Lung (tissue), 12 donors: ENCODE measurements around the gene MAP3K4. TPM values are rescaled to one million over a fixed set of nuclear protein-coding genes. Genes with fewer than 3 reads are reported as not detected.

Experiments used
- ATAC-seq: fragments of 200-7000 bp; cut with Tn5 transposase; one replicate; pipeline ENCODE4 v1.9.1; 2020; ENCODE audit warnings: moderate number of reproducible peaks; ENCODE audit not compliant: insufficient read depth, low FRiP score
- DNase-seq, 3 donors: peaks; one replicate each; pipeline ENCODE4 v3.0.0-alpha.2; 2013 to 2017
- H3K27ac ChIP-seq, 2 donors: one replicate each; pipeline ENCODE4 v1.5.1; 2013; ENCODE audit warnings: mild to moderate bottlenecking in 2 of 2, moderate library complexity in 2 of 2, control low read depth in 1 of 2, inconsistent platforms in 1 of 2, low read depth in 1 of 2, low read length in 1 of 2
- H3K27me3 ChIP-seq, 3 donors: one replicate each; pipeline ENCODE4 v1.5.1; 2013; ENCODE audit warnings: low read length in 2 of 3; ENCODE audit not compliant: control insufficient read depth in 3 of 3, insufficient read depth in 3 of 3
- H3K36me3 ChIP-seq, 4 donors: one replicate each; pipeline ENCODE4 v1.5.1; 2013; ENCODE audit warnings: low read length in 4 of 4, mild to moderate bottlenecking in 1 of 4, moderate library complexity in 1 of 4; ENCODE audit not compliant: control insufficient read depth in 4 of 4, insufficient read depth in 4 of 4
- H3K4me1 ChIP-seq, 5 donors: one replicate each; pipeline ENCODE4 v1.5.1; 2013; ENCODE audit warnings: low read length in 5 of 5, mild to moderate bottlenecking in 2 of 5, moderate library complexity in 1 of 5; ENCODE audit not compliant: control insufficient read depth in 5 of 5, insufficient read depth in 5 of 5
- H3K4me3 ChIP-seq: one replicate; pipeline ENCODE4 v1.5.1; 2013; ENCODE audit warnings: mild to moderate bottlenecking, control low read depth, moderate library complexity
- H3K9ac ChIP-seq, 2 donors: one replicate each; pipeline ENCODE4 v1.5.1; 2013; ENCODE audit warnings: low read length in 2 of 2, control low read depth in 1 of 2; ENCODE audit not compliant: insufficient read depth in 1 of 2
- H3K9me3 ChIP-seq, 4 donors: one replicate each; pipeline ENCODE4 v1.5.1; 2013; ENCODE audit warnings: low read length in 3 of 4, mild to moderate bottlenecking in 1 of 4, moderate library complexity in 1 of 4; ENCODE audit not compliant: control insufficient read depth in 4 of 4, insufficient read depth in 3 of 4
- WGBS, 2 donors: extraction: QIAGEN DNeasy Blood & Tissue Kit; methylation state at CpG; one replicate each; pipeline ENCODE4 v1.1.7; 2013; 5-methylcytosine and 5-hydroxymethylcytosine counted together
- polyA plus RNA-seq, 2 donors: library from polyadenylated mRNA; stranded (reverse); fragments of 200-250 nt; gene quantifications; one replicate each; pipeline ENCODE4 v1.2.1, GENCODE V29; 2013
- total RNA-seq, 2 donors: library from RNA; depleted of rRNA in 1 of 2; stranded (reverse); fragments of >200 nt in 1 of 2; gene quantifications; one replicate each; pipeline ENCODE4 v1.2.1, GENCODE V29; 2014 to 2021
- TF ChIP-seq, protein P1 (sequence below): IDR thresholded peaks from 2 replicates; pipeline ENCODE4 v1.5.1; 2012; ENCODE audit warnings: mild to moderate bottlenecking; ENCODE audit errors: control extremely low read depth, extremely low read depth
- donor health status: control.
- donor health status: control.
- donor health status: Bipolar disorder and iron deficiency.
- donor health status: healthy.
- donor health status: DM: yes; HTN: yes; CAD: no.

Gene MAP3K4
- total and polyA plus RNA-seq, 4 donors = 8.6 to 56.8 (median 29.9) TPM

DNA sequence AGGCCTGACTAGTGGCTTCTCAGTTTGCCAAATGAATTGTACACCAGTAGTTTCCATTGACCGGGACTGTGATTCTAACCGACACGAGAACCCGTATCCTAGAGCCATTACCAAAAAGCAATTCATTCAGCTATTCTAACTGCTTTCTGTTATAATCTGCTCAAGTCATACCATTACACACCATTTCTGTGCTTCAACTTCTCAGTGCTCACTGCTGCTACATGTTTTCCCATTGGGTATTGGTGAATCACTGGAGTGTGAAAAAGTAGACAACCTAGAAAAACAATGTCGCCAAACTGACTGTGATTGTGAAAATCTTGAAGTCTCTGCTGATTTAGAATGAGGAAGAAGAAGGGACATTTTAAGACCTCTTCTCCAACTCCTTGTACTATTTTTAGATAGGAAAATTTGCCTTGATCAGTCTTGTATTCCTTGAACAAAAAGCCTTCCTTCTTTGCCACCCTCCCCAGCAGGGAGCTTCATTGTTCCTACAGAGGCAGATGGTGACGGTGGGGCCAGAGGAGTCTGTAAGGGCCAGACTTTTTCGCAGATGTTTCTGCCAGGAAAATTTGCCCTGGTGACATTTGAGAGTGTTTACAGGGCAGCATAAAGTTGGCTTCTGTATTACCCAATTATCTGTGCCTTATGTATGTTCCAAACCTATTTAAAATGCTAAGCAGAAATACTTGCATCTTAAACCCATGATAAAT is 31.7 kb upstream of the MAP3K4 start:
- Histone ChIP-seq H3K27ac (no peak overlapping the region), H3K36me3 (no peaks in the 10 kb centered on the region), H3K27me3 (no peaks in the 10 kb centered on the region), H3K4me3 (no peak overlapping the region), H3K9me3 (no peaks in the 10 kb centered on the region), H3K9ac (no peak overlapping the region), H3K4me1 (peaks cover 0 to 13% (median 5%) of the 10 kb centered on the region in 5 donors)
- DNase-seq (peak in 2 of 3 donors; percentile 40 to 58), ATAC-seq (no peak)
- TF ChIP-seq, protein P1, sequence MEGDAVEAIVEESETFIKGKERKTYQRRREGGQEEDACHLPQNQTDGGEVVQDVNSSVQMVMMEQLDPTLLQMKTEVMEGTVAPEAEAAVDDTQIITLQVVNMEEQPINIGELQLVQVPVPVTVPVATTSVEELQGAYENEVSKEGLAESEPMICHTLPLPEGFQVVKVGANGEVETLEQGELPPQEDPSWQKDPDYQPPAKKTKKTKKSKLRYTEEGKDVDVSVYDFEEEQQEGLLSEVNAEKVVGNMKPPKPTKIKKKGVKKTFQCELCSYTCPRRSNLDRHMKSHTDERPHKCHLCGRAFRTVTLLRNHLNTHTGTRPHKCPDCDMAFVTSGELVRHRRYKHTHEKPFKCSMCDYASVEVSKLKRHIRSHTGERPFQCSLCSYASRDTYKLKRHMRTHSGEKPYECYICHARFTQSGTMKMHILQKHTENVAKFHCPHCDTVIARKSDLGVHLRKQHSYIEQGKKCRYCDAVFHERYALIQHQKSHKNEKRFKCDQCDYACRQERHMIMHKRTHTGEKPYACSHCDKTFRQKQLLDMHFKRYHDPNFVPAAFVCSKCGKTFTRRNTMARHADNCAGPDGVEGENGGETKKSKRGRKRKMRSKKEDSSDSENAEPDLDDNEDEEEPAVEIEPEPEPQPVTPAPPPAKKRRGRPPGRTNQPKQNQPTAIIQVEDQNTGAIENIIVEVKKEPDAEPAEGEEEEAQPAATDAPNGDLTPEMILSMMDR = no peak
- 90 to 91% methylated on average over 7 of the region's 7 CpGs for WGBS, 2 donors

DNA sequence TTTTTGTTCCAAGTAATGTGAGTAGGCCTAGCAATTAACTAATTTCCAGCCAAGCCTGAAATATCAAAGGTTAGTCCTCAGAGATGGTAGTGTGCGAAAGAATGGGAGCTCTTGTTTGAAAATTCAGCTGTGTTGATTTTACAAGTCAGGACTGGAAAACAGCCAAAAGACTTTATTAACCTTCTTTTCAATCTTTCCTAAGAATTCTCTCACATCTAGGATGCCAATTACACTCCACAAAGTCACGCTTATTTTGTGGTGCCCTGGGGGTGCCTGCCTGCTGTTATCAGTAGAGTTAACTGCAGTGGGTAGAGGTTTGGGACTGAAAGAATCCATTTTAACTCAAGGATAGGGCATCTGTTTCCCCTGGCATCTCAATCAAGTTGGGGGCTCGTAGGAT is 30.7 kb upstream of the MAP3K4 start:
- H3K36me3 ChIP-seq = no peaks in the 10 kb centered on the region
- TF ChIP-seq, protein P1 = no peak
- DNase-seq = peak in 2 of 3 donors; percentile 61 to 81
- no peak for ATAC-seq
- H3K9me3 ChIP-seq = no peaks in the 10 kb centered on the region
- peaks cover 0 to 13% (median 5%) of the 10 kb centered on the region in 5 donors for H3K4me1 ChIP-seq
- H3K27ac ChIP-seq = no peak overlapping the region
- WGBS, 2 donors = 67 to 80% methylated on average over 3 of the region's 3 CpGs
- H3K9ac ChIP-seq = no peak overlapping the region
- H3K27me3 ChIP-seq = no peaks in the 10 kb centered on the region
- H3K4me3 ChIP-seq = no peak overlapping the region

DNA sequence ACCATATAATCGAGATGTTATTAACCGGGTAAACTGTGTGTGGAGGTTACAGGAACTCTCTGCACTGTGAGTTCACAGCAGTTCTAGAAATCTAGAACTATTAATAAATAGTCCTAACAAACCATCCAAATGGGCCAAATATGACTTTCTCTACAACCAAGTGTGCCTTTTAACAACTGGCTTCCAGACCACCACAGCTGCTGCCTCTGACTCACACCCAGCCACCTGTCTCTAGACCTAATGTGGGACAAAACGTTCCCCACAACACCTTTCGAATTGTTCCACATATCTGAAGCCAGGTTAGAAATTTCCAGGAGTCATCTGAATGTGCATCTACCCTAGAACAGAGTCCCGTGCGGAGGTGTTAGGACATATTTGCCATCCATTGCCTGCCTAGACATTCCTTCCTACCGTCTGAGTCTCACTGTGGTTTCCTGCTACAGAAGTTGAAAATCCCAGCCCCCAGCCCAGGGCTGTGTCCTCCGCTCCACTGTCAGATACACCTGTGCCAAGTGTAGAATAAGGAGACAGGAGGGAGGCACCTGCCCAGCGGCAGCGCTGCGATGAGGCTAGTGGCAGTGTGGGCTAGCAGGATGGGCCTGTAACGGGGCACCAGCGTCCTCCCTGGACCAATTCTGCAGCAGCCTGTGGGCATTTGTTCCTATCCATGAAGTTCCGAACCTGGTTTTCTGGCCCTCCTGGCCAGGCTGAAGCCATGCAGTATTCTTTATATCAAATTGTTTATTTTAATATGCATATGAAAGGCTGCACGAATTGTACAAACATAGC is 28.5 kb upstream of the MAP3K4 start:
- H3K27me3 ChIP-seq = no peaks in the 10 kb centered on the region
- no peak for ATAC-seq
- no peaks in the 10 kb centered on the region for H3K9me3 ChIP-seq
- no peak overlapping the region for H3K9ac ChIP-seq
- no peaks in the 10 kb centered on the region for H3K36me3 ChIP-seq
- H3K27ac ChIP-seq = no peak overlapping the region
- H3K4me3 ChIP-seq = no peak overlapping the region
- WGBS, 2 donors = 87 to 88% methylated on average over 15 of the region's 15 CpGs
- no peak for DNase-seq
- H3K4me1 ChIP-seq = peaks cover 0 to 13% (median 5%) of the 10 kb centered on the region in 5 donors
- TF ChIP-seq, protein P1 = no peak
